Measurements from ENCODE around the gene MAPK13.
A peak's percentile ranks its signal among the peaks of the same experiment; 100 is the strongest.

MAPK13 gene

GRCh38 chr6:36116066-36116864 lies 14.0 kb upstream of the MAPK13 start:
- Histone ChIP-seq H3K9ac (ENCODE audit: low read depth, low read length, poor library complexity, severe bottlenecking) (peak overlapping the region; percentile 69), H3K36me3 (ENCODE audit: insufficient read depth, low read length) (peaks cover 18% of the 10 kb centered on the region), H3K9me2 (replicated peaks; ENCODE audit: low read depth, low read length) (no peaks in the 10 kb centered on the region), H3F3A (ENCODE audit: low read depth) (peaks cover 18% of the 10 kb centered on the region), H3K4me3 (ENCODE audit: low read length, poor library complexity, severe bottlenecking) (no peak overlapping the region), H3K4me1 (ENCODE audit: insufficient read depth, low read length, poor library complexity, severe bottlenecking) (peaks cover 86% of the 10 kb centered on the region), H2AFZ (ENCODE audit: low read length) (no peak overlapping the region), H4K20me1 (ENCODE audit: insufficient read depth, low read length, poor library complexity, severe bottlenecking) (no peaks in the 10 kb centered on the region), H3K27me3 (ENCODE audit: insufficient read depth, low read length, poor library complexity, severe bottlenecking) (no peaks in the 10 kb centered on the region), H3K9me3 (ENCODE audit: insufficient read depth, low read depth, low read length) (no peaks in the 10 kb centered on the region), H3K79me2 (ENCODE audit: insufficient read depth, low read length) (peaks cover 19% of the 10 kb centered on the region), H3K4me2 (ENCODE audit: low read depth, low read length, poor library complexity, severe bottlenecking) (peak overlapping the region; percentile 82)
- TF ChIP-seq CTCF (conservative IDR thresholded peaks at IDR 0.05; ENCODE audit: low read length) = no peak
- TF ChIP-seq EZH2phosphoT487 (IDR thresholded peaks at IDR 0.05; ENCODE audit: borderline replicate concordance) = no peak

GRCh38 chr6:36116943-36117342 lies 13.4 kb upstream of the MAPK13 start:
- H4K20me1 ChIP-seq (ENCODE audit: insufficient read depth, low read length, poor library complexity, severe bottlenecking) = no peaks in the 10 kb centered on the region
- H3K4me1 ChIP-seq (ENCODE audit: insufficient read depth, low read length, poor library complexity, severe bottlenecking) = peaks cover 91% of the 10 kb centered on the region
- TF ChIP-seq EZH2phosphoT487 (IDR thresholded peaks at IDR 0.05; ENCODE audit: borderline replicate concordance) (no peak), CTCF (conservative IDR thresholded peaks at IDR 0.05; ENCODE audit: low read length) (no peak)
- H3F3A ChIP-seq (ENCODE audit: low read depth) = peaks cover 18% of the 10 kb centered on the region
- peaks cover 13% of the 10 kb centered on the region; the same call in 1 of the 2 replicates for H3K36me3 ChIP-seq (ENCODE audit: insufficient read depth, low read length)
- no peaks in the 10 kb centered on the region for H3K9me3 ChIP-seq (ENCODE audit: insufficient read depth, low read depth, low read length)
- peak overlapping the region; percentile 69 for H3K9ac ChIP-seq (ENCODE audit: low read depth, low read length, poor library complexity, severe bottlenecking)
- H3K4me2 ChIP-seq (ENCODE audit: low read depth, low read length, poor library complexity, severe bottlenecking) = peak overlapping the region; percentile 17
- no peaks in the 10 kb centered on the region for H3K27me3 ChIP-seq (ENCODE audit: insufficient read depth, low read length, poor library complexity, severe bottlenecking)
- no peaks in the 10 kb centered on the region for H3K9me2 ChIP-seq (replicated peaks; ENCODE audit: low read depth, low read length)
- peaks cover 19% of the 10 kb centered on the region for H3K79me2 ChIP-seq (ENCODE audit: insufficient read depth, low read length)
- no peak overlapping the region for H2AFZ ChIP-seq (ENCODE audit: low read length)
- no peak overlapping the region for H3K4me3 ChIP-seq (ENCODE audit: low read length, poor library complexity, severe bottlenecking)

- peaks cover 90% of the 10 kb centered on the region for H3K4me1 ChIP-seq (ENCODE audit: insufficient read depth, low read length, poor library complexity, severe bottlenecking)
- H3K79me2 ChIP-seq (ENCODE audit: insufficient read depth, low read length) = peaks cover 16% of the 10 kb centered on the region
- no peaks in the 10 kb centered on the region for H3K9me2 ChIP-seq (replicated peaks; ENCODE audit: low read depth, low read length)
- peaks cover 18% of the 10 kb centered on the region for H3F3A ChIP-seq (ENCODE audit: low read depth)
- no peaks in the 10 kb centered on the region for H3K9me3 ChIP-seq (ENCODE audit: insufficient read depth, low read depth, low read length)
- peak overlapping the region; percentile 33 for H3K4me3 ChIP-seq (ENCODE audit: low read length, poor library complexity, severe bottlenecking)
- TF ChIP-seq CTCF (conservative IDR thresholded peaks at IDR 0.05; ENCODE audit: low read length) (no peak), EZH2phosphoT487 (IDR thresholded peaks at IDR 0.05; ENCODE audit: borderline replicate concordance) (no peak)
- H3K36me3 ChIP-seq (ENCODE audit: insufficient read depth, low read length) = 0 out of 2 replicates have a peak, but pooled peaks cover 4% of the 10 kb centered on the region
- H4K20me1 ChIP-seq (ENCODE audit: insufficient read depth, low read length, poor library complexity, severe bottlenecking) = no peaks in the 10 kb centered on the region
- H3K27me3 ChIP-seq (ENCODE audit: insufficient read depth, low read length, poor library complexity, severe bottlenecking) = no peaks in the 10 kb centered on the region
- H3K4me2 ChIP-seq (ENCODE audit: low read depth, low read length, poor library complexity, severe bottlenecking) = peak overlapping the region; percentile 17
- peak overlapping the region; percentile 69 for H3K9ac ChIP-seq (ENCODE audit: low read depth, low read length, poor library complexity, severe bottlenecking)
- H2AFZ ChIP-seq (ENCODE audit: low read length) = no peak overlapping the region
Measured at GRCh38 chr6:36117658-36118549, 12.4 kb upstream of the MAPK13 start.
